B cell (primary cell): ENCODE results near the gene SH3RF3.

Source experiments
- EZH2 ChIP-seq: IDR thresholded peaks from 2 replicates; pipeline ENCODE4 v1.6.1; 2012; ENCODE audit warnings: borderline replicate concordance, low read depth, mild to moderate bottlenecking, moderate library complexity, low read length; ENCODE audit not compliant: insufficient read depth, poor library complexity, severe bottlenecking
- TF ChIP-seq, protein P1 (sequence below): fragments of 200-600 bp; IDR thresholded peaks from one replicate; pipeline ENCODE4 v1.8.0; 2022; ENCODE audit warnings: antibody characterized with exemption, mild to moderate bottlenecking

DNA sequence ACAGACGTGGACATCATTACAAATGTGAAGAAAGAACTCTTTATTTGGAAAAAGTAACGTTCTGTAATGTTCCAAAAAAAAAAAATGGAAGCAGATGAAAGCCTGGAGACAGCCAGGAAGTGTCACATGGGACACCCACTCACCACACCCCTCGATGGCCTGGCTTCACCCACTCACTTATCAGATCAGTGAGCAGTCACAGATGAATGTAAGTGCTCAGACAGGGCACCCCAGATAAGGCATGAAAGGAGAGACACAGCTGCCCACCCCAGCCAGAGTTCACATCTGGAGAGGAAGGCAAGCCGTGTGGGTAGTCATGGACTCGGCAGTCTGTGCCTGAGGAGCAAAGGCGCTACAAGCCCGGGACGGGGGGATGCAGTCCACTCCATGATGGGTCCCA is 379.6 kb downstream of the SH3RF3 start:
- TF ChIP-seq, protein P1, sequence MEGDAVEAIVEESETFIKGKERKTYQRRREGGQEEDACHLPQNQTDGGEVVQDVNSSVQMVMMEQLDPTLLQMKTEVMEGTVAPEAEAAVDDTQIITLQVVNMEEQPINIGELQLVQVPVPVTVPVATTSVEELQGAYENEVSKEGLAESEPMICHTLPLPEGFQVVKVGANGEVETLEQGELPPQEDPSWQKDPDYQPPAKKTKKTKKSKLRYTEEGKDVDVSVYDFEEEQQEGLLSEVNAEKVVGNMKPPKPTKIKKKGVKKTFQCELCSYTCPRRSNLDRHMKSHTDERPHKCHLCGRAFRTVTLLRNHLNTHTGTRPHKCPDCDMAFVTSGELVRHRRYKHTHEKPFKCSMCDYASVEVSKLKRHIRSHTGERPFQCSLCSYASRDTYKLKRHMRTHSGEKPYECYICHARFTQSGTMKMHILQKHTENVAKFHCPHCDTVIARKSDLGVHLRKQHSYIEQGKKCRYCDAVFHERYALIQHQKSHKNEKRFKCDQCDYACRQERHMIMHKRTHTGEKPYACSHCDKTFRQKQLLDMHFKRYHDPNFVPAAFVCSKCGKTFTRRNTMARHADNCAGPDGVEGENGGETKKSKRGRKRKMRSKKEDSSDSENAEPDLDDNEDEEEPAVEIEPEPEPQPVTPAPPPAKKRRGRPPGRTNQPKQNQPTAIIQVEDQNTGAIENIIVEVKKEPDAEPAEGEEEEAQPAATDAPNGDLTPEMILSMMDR: no peak
- no peak for TF ChIP-seq EZH2
